22Rv1 (cell line): Measurements from ENCODE around the gene ADGRA3.

Experiments
- CTCF ChIP-seq: fragments of 450-650 bp; IDR thresholded peaks from 2 replicates; pipeline ENCODE4 v1.5.1; 2017; ENCODE audit warnings: mild to moderate bottlenecking
- ZFX ChIP-seq: fragments of 450-650 bp; IDR thresholded peaks from 2 replicates; pipeline ENCODE4 v1.6.1; 2017; ENCODE audit warnings: antibody characterized with exemption, borderline replicate concordance

- TF ChIP-seq CTCF (no peak), ZFX (no peak)
Observed at GRCh38 chr4:22343606-22344005, 172.3 kb downstream of the ADGRA3 start.
